ENCODE measurements around the gene ERAL1.
"Not testable (repeated sequence)": the region's sequence is repeated elsewhere in the genome, so short reads cannot be mapped to it uniquely, and the experiment has no call there.

Gene ERAL1

GRCh38 chr17:28854457-28855335, at the start of gene ERAL1:
ERAL1 (plus strand) TSS chr17:28855016; CDS start chr17:28855035, 19 bp downstream.
- peak; percentile 94 for DNase-seq (ENCODE audit: low read depth, low spot score)

GRCh38 chr17:28807925-28808634, 46.7 kb upstream of the ERAL1 start:
- DNase-seq (ENCODE audit: low read depth, low spot score), result peak; percentile 87

- no peak for DNase-seq (ENCODE audit: low read depth, low spot score)
Observed at GRCh38 chr17:28810437-28810836, 44.4 kb upstream of the ERAL1 start.

GRCh38 chr17:28811651-28812090, 43.1 kb upstream of the ERAL1 start:
- DNase-seq (ENCODE audit: low read depth, low spot score), result peak; percentile 44

- DNase-seq (ENCODE audit: low read depth, low spot score), result peak; percentile 99
Observed at GRCh38 chr17:28812091-28812747, 42.6 kb upstream of the ERAL1 start.

- no peak for DNase-seq (ENCODE audit: low read depth, low spot score)
Observed at GRCh38 chr17:28812748-28813377, 42.0 kb upstream of the ERAL1 start.

GRCh38 chr17:28816540-28816939, 38.3 kb upstream of the ERAL1 start:
- DNase-seq (ENCODE audit: low read depth, low spot score), result no peak

GRCh38 chr17:28818819-28819221, 36.0 kb upstream of the ERAL1 start:
- peak; percentile 11 for DNase-seq (ENCODE audit: low read depth, low spot score)

GRCh38 chr17:28819582-28819981, 35.2 kb upstream of the ERAL1 start:
- no peak for DNase-seq (ENCODE audit: low read depth, low spot score)

GRCh38 chr17:28827672-28828071, 27.1 kb upstream of the ERAL1 start:
- DNase-seq (ENCODE audit: low read depth, low spot score), result no peak

GRCh38 chr17:28828294-28829040, 26.3 kb upstream of the ERAL1 start:
- peak; percentile 71 for DNase-seq (ENCODE audit: low read depth, low spot score)

GRCh38 chr17:28834420-28834819, 20.4 kb upstream of the ERAL1 start:
- no peak for DNase-seq (ENCODE audit: low read depth, low spot score)

- not testable (repeated sequence) for DNase-seq (ENCODE audit: low read depth, low spot score)
Observed at GRCh38 chr17:28836541-28836940, 18.3 kb upstream of the ERAL1 start.

GRCh38 chr17:28839221-28839620, 15.6 kb upstream of the ERAL1 start:
- DNase-seq (ENCODE audit: low read depth, low spot score), result no peak

- DNase-seq (ENCODE audit: low read depth, low spot score), result no peak
Observed at GRCh38 chr17:28841901-28842281, 12.9 kb upstream of the ERAL1 start.

- peak; percentile 94 for DNase-seq (ENCODE audit: low read depth, low spot score)
Observed at GRCh38 chr17:28842282-28843012, 12.4 kb upstream of the ERAL1 start, which contains the start of gene FAM222B. FAM222B (minus strand) TSS chr17:28842790; CDS start chr17:28766667, 76,123 bp downstream.

GRCh38 chr17:28843816-28844148, 11.0 kb upstream of the ERAL1 start:
- no peak for DNase-seq (ENCODE audit: low read depth, low spot score)

GRCh38 chr17:28846231-28846630, 8.6 kb upstream of the ERAL1 start:
- no peak for DNase-seq (ENCODE audit: low read depth, low spot score)

- not testable (repeated sequence) for DNase-seq (ENCODE audit: low read depth, low spot score)
Observed at GRCh38 chr17:28846699-28847098, 8.1 kb upstream of the ERAL1 start.

- DNase-seq (ENCODE audit: low read depth, low spot score), result not testable (repeated sequence)
Observed at GRCh38 chr17:28848667-28849066, 6.1 kb upstream of the ERAL1 start.
